Measurements from ENCODE around the gene CGB7.

Gene CGB7

GRCh38 chr19:49064768-49065611 is 7.4 kb upstream of the CGB7 start, which contains the start of gene NTF4:
TSS of gene NTF4 (minus strand) at chr19:49064818. CDS start at chr19:49061997, 2,821 bp downstream.
- Histone ChIP-seq H3K36me3 (ENCODE audit: control insufficient read depth, low read length) (no peaks in the 10 kb centered on the region), H3K9me3 (ENCODE audit: control insufficient read depth, insufficient read depth, low read length) (no peaks in the 10 kb centered on the region), H3K9me2 (replicated peaks; ENCODE audit: control insufficient read depth, low read length) (no peaks in the 10 kb centered on the region), H3K27me3 (ENCODE audit: control insufficient read depth, low read length) (peaks cover 45% of the 10 kb centered on the region), H3K79me2 (ENCODE audit: control insufficient read depth, low read length) (no peaks in the 10 kb centered on the region), H3F3A (ENCODE audit: control insufficient read depth, insufficient read depth) (no peaks in the 10 kb centered on the region), H3K4me2 (ENCODE audit: low read length) (0 out of 2 replicates have a peak within 1 kb of the TSS, but pooled peaks have one; percentile 11), H4K20me1 (ENCODE audit: control insufficient read depth, insufficient read depth, low read depth, low read length) (no peaks in the 10 kb centered on the region), H3K27ac (ENCODE audit: low read depth, low read length) (no peak within 1 kb of the TSS), H3K4me3 (ENCODE audit: low read length) (no peak within 1 kb of the TSS), H3K4me1 (ENCODE audit: control insufficient read depth, low read length) (no peaks in the 10 kb centered on the region)
- TF ChIP-seq EZH2phosphoT487 (IDR thresholded peaks at IDR 0.05; ENCODE audit: borderline replicate concordance, low read length) = no peak
- no peak for TF ChIP-seq CTCF (IDR thresholded peaks at IDR 0.05; ENCODE audit: low read depth, low read length, poor library complexity, severe bottlenecking)

- Histone ChIP-seq H3K27me3 (ENCODE audit: control insufficient read depth, low read length) (peaks cover 49% of the 10 kb centered on the region), H3K27ac (ENCODE audit: low read depth, low read length) (no peak overlapping the region), H4K20me1 (ENCODE audit: control insufficient read depth, insufficient read depth, low read depth, low read length) (no peaks in the 10 kb centered on the region), H3K4me3 (ENCODE audit: low read length) (no peak overlapping the region), H3K9me3 (ENCODE audit: control insufficient read depth, insufficient read depth, low read length) (no peaks in the 10 kb centered on the region), H3F3A (ENCODE audit: control insufficient read depth, insufficient read depth) (no peaks in the 10 kb centered on the region), H3K79me2 (ENCODE audit: control insufficient read depth, low read length) (no peaks in the 10 kb centered on the region), H3K4me1 (ENCODE audit: control insufficient read depth, low read length) (no peaks in the 10 kb centered on the region), H3K4me2 (ENCODE audit: low read length) (no peak overlapping the region), H3K36me3 (ENCODE audit: control insufficient read depth, low read length) (no peaks in the 10 kb centered on the region), H3K9me2 (replicated peaks; ENCODE audit: control insufficient read depth, low read length) (no peaks in the 10 kb centered on the region)
- no peak for TF ChIP-seq EZH2phosphoT487 (IDR thresholded peaks at IDR 0.05; ENCODE audit: borderline replicate concordance, low read length)
- no peak for TF ChIP-seq CTCF (IDR thresholded peaks at IDR 0.05; ENCODE audit: low read depth, low read length, poor library complexity, severe bottlenecking)
Measured at GRCh38 chr19:49064029-49064629, 6.6 kb upstream of the CGB7 start.

DNA sequence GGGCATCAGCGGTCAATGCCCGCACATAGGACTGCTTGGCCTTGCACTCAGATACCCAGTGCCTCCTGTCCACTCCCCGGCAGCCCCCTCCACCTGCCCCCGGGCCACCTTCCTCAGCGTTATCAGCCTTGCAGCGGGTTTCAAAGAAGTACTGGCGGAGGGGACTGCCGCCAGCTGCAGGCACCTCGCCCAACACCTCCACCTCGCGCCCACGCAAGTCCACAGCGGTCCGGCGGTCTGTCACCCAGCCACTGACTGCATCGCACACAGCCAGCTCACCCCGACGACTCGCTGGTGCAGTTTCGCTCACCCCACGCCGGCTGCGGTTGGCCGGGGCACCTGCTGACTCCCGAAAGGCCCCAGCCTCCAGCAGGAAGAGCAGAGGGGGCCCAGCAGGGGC is 3.9 kb upstream of the CGB7 start:
- Histone ChIP-seq H3K9me2 (replicated peaks; ENCODE audit: control insufficient read depth, low read length) (no peaks in the 10 kb centered on the region), H3K36me3 (ENCODE audit: control insufficient read depth, low read length) (no peaks in the 10 kb centered on the region), H3K79me2 (ENCODE audit: control insufficient read depth, low read length) (no peaks in the 10 kb centered on the region), H3F3A (ENCODE audit: control insufficient read depth, insufficient read depth) (no peaks in the 10 kb centered on the region), H3K4me2 (ENCODE audit: low read length) (no peak overlapping the region), H3K27ac (ENCODE audit: low read depth, low read length) (no peak overlapping the region), H3K9me3 (ENCODE audit: control insufficient read depth, insufficient read depth, low read length) (no peaks in the 10 kb centered on the region), H4K20me1 (ENCODE audit: control insufficient read depth, insufficient read depth, low read depth, low read length) (no peaks in the 10 kb centered on the region), H3K27me3 (ENCODE audit: control insufficient read depth, low read length) (peaks cover 62% of the 10 kb centered on the region), H3K4me3 (ENCODE audit: low read length) (no peak overlapping the region), H3K4me1 (ENCODE audit: control insufficient read depth, low read length) (peaks cover 6% of the 10 kb centered on the region)
- TF ChIP-seq EZH2phosphoT487 (IDR thresholded peaks at IDR 0.05; ENCODE audit: borderline replicate concordance, low read length) = no peak
- TF ChIP-seq CTCF (IDR thresholded peaks at IDR 0.05; ENCODE audit: low read depth, low read length, poor library complexity, severe bottlenecking) = no peak

Data from DOHH2 (cell line).